ENCODE data around the gene WDR81.

DNA sequence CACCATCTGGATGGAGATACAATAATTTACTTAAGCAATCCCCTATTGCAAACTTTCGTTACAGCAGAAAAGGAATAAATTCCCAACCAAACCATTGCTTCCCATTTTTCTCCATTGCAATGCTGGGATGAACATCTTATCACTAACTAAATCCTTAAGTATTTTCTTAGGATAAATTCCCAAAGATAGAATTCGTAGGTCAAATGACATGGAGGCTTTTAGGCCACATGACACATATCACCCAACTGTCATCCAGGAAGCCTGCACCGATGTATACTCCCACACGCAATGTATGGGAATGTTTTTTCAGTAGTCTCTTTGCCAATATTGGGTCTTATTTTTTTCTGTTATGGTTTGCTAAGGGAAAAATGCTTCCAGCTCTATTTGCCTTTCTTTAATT lies 12.7 kb upstream of the WDR81 start:
- TF ChIP-seq, protein P1, sequence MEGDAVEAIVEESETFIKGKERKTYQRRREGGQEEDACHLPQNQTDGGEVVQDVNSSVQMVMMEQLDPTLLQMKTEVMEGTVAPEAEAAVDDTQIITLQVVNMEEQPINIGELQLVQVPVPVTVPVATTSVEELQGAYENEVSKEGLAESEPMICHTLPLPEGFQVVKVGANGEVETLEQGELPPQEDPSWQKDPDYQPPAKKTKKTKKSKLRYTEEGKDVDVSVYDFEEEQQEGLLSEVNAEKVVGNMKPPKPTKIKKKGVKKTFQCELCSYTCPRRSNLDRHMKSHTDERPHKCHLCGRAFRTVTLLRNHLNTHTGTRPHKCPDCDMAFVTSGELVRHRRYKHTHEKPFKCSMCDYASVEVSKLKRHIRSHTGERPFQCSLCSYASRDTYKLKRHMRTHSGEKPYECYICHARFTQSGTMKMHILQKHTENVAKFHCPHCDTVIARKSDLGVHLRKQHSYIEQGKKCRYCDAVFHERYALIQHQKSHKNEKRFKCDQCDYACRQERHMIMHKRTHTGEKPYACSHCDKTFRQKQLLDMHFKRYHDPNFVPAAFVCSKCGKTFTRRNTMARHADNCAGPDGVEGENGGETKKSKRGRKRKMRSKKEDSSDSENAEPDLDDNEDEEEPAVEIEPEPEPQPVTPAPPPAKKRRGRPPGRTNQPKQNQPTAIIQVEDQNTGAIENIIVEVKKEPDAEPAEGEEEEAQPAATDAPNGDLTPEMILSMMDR (conservative IDR thresholded peaks at IDR 0.05; ENCODE audit: low read length), result no peak
- TF ChIP-seq EZH2phosphoT487 (IDR thresholded peaks at IDR 0.05; ENCODE audit: borderline replicate concordance, low read depth, low read length), result no peak

All from OCI-LY7 (cell line).